GM12878 (cell line): ENCODE data around the gene WDFY3. TPM values are rescaled to one million over a fixed set of nuclear protein-coding genes. Genes with fewer than 3 reads are reported as not detected.

Source experiments
- ATAC-seq: fragments of 200-7000 bp; cut with Tn5 transposase; 3 replicates; pipeline ENCODE4 v1.9.1; 2020; ENCODE audit warnings: mild to moderate bottlenecking, moderate library complexity
- BruUV-seq: library from RNA; stranded (reverse); fragments of 400-500 nt; replicated peaks from 2 replicates; lab custom pipeline; 2021; lab: Mats Ljungman, UMichigan
- CTCF ChIA-PET: fragments of 300-600 bp; sonication (Branson Sonifier 250); formaldehyde crosslinking; extraction: SDS; loops from one replicate; lab custom pipeline; 2021; ENCODE audit warnings: inconsistent platforms; lab: Yijun Ruan, JAX
- POLR2A ChIA-PET: fragments of 350-600 bp; formaldehyde crosslinking; extraction: SDS; loops from one replicate; lab custom pipeline; 2021; ENCODE audit warnings: inconsistent platforms; lab: Charles Lee
- RAD21 ChIA-PET: fragments of 300-600 bp; sonication (Branson Sonifier 250); formaldehyde crosslinking; loops from one replicate; lab custom pipeline; 2023; ENCODE audit warnings: antibody characterized with exemption; ENCODE audit not compliant: unreplicated experiment; lab: Charles Lee
- SMC1A ChIA-PET: fragments of 300-600 bp; sonication (Branson Sonifier 250); formaldehyde crosslinking; loops from one replicate; lab custom pipeline; 2023; ENCODE audit not compliant: unreplicated experiment, uncharacterized antibody; lab: Charles Lee
- DNase-seq: peaks from one replicate; pipeline ENCODE4 v3.0.0-alpha.2; 2011; ENCODE audit warnings: low read depth, low spot score
- FAIRE-seq: peaks from 3 replicates; lab custom pipeline; 2011; peaks lifted over from hg19 to GRCh38; lab: Jason Lieb, UNC
- H2AFZ ChIP-seq: 2 replicates; pipeline ENCODE4 v1.6.0; 2011; ENCODE audit warnings: low read depth, low read length, control low read depth; ENCODE audit not compliant: control insufficient read depth
- H3K27ac ChIP-seq: 2 replicates; pipeline ENCODE4 v1.5.1; 2011; ENCODE audit warnings: control low read depth; ENCODE audit not compliant: control insufficient read depth, insufficient read depth
- H3K27me3 ChIP-seq, 2 experiments: replicated peaks in 1 of 2; 2 replicates each; pipeline versions ENCODE4 v1.6.0 to v1.6.1; 2011; ENCODE audit warnings: low read length in 1 of 2; ENCODE audit not compliant: control insufficient read depth in 2 of 2, insufficient read depth in 2 of 2
- H3K36me3 ChIP-seq, 2 experiments: 2 replicates each; pipeline ENCODE4 v1.5.1; 2011; ENCODE audit warnings: low read length in 1 of 2; ENCODE audit not compliant: control insufficient read depth in 2 of 2, insufficient read depth in 2 of 2
- H3K4me1 ChIP-seq: 2 replicates; pipeline ENCODE4 v1.6.1; 2011; ENCODE audit warnings: mild to moderate bottlenecking, low read length, moderate library complexity, mixed read lengths; ENCODE audit not compliant: control insufficient read depth, insufficient read depth
- H3K4me2 ChIP-seq: 2 replicates; pipeline ENCODE4 v1.6.0; 2011; ENCODE audit warnings: control low read depth; ENCODE audit not compliant: control insufficient read depth, insufficient read depth
- H3K4me3 ChIP-seq: fragments of 200-600 bp; sonication (generic); 2 replicates; pipeline ENCODE4 v1.5.1; 2016
- H3K79me2 ChIP-seq: 2 replicates; pipeline ENCODE4 v1.6.0; 2011; ENCODE audit warnings: low read length; ENCODE audit not compliant: control insufficient read depth, insufficient read depth
- H3K9ac ChIP-seq: 2 replicates; pipeline ENCODE4 v1.8.0; 2011; ENCODE audit warnings: low read length, control low read depth, mixed read lengths; ENCODE audit not compliant: control insufficient read depth, insufficient read depth
- H3K9me3 ChIP-seq: replicated peaks from 3 replicates; pipeline ENCODE4 v1.5.1; 2011; ENCODE audit warnings: mild to moderate bottlenecking, low read length; ENCODE audit not compliant: control insufficient read depth, insufficient read depth
- H4K20me1 ChIP-seq: 2 replicates; pipeline ENCODE4 v1.6.0; 2011; ENCODE audit not compliant: control insufficient read depth, insufficient read depth
- IRF3 ChIP-seq: fragments of 450-650 bp; IDR thresholded peaks from 2 replicates; pipeline ENCODE4 v1.6.1; 2014; ENCODE audit warnings: mild to moderate bottlenecking
- MAX ChIP-seq: IDR thresholded peaks from 2 replicates; pipeline ENCODE4 v1.6.1; 2012; ENCODE audit warnings: low read depth, low read length, improper control_type of control experiment
- NR2F1 ChIP-seq: fragments of 450-650 bp; conservative IDR thresholded peaks from 2 replicates; pipeline ENCODE4 v1.6.1; 2017; ENCODE audit warnings: mild to moderate bottlenecking
- PML ChIP-seq: IDR thresholded peaks from 2 replicates; pipeline ENCODE4 v1.6.1; 2012; ENCODE audit warnings: low read length, inconsistent platforms
- SRF ChIP-seq, 2 experiments: IDR thresholded peaks; 2 replicates each; pipeline ENCODE4 v1.6.1; 2011; ENCODE audit warnings: low read depth in 2 of 2, low read length in 2 of 2, mild to moderate bottlenecking in 1 of 2, moderate library complexity in 1 of 2
- YY1 ChIP-seq: IDR thresholded peaks from 2 replicates; pipeline ENCODE4 v1.6.1; 2011; ENCODE audit warnings: low read depth, mild to moderate bottlenecking, low read length
- ZBED1 ChIP-seq: IDR thresholded peaks from 2 replicates; pipeline ENCODE4 v1.6.1; 2016; ENCODE audit warnings: borderline replicate concordance
- ZBTB4 ChIP-seq: fragments of 450-650 bp; formaldehyde crosslinking; IDR thresholded peaks from 2 replicates; pipeline ENCODE4 v1.4.0; 2022; ENCODE audit warnings: mild to moderate bottlenecking, moderate library complexity
- ZZZ3 ChIP-seq: IDR thresholded peaks from 2 replicates; pipeline ENCODE4 v1.6.1; 2011; ENCODE audit warnings: low read depth; ENCODE audit not compliant: control insufficient read depth, insufficient read length
- WGBS: methylation state at CpG from one replicate; pipeline ENCODE4 v1.1.6; 2016; ENCODE audit warnings: low lambda C conversion rate; ENCODE audit not compliant: insufficient replicate concordance, insufficient coverage; ENCODE audit errors: missing lambda C conversion rate; 5-methylcytosine and 5-hydroxymethylcytosine counted together
- in situ Hi-C: fragments of 300-500 bp; cut with MboI; formaldehyde crosslinking; loops from 9 replicates; pipeline ENCODE4 v1.14.3; 2018; ENCODE audit warnings: mixed read lengths
- intact Hi-C: fragments of 100-400 bp; cut with micrococcal nuclease; formaldehyde crosslinking; loops from one replicate; pipeline ENCODE4 v1.14.2; 2022; ENCODE audit not compliant: unreplicated experiment
- polyA plus RNA-seq, 11 experiments: library from polyadenylated mRNA; depleted of rRNA in 4 of 11; unstranded in 6 of 11; stranded (reverse) in 5 of 11; fragments of >200 nt; fragmentation: Nextera tagmentation in 4 of 11; fragmentation: Illumina TruSeq in 1 of 11; extraction: Ambion mirVana in 4 of 11; extraction: Trizol in 1 of 11; gene quantifications; 1 replicate in 1 of 11; 2 replicates in 10 of 11; pipeline versions ENCODE4 v1.2.1 to v1.2.3, GENCODE V29; 2011 to 2016; ENCODE audit warnings: inconsistent platforms in 2 of 11, missing spikeins in 2 of 11, low read depth in 1 of 11
- total RNA-seq, 4 experiments: library from RNA; depleted of rRNA in 3 of 4; stranded (reverse); fragments of >200 nt in 3 of 4; fragmentation: Illumina TruSeq in 1 of 4; extraction: Trizol in 1 of 4; gene quantifications; 2 replicates each; pipeline versions ENCODE4 v1.2.1 to v1.2.3, GENCODE V29; 2013 to 2021

The WDFY3 gene
- total and polyA plus RNA-seq, 10 of the 15 experiments (the other 5 are each of a cell fraction or from before 2014, with no cell fraction given), result 0.01 to 0.23 (median 0.12) TPM; not detected in 2

- TF ChIP-seq PML (no peak), SRF (IDR thresholded peaks at IDR 0.05; ENCODE audit: low read depth in 2 of 2, low read length in 2 of 2) (no peak), ZBED1 (no peak), ZZZ3 (no peak)
- BruUV-seq, result no TSS peak
- RAD21 ChIA-PET, result no interaction called here
- POLR2A ChIA-PET, result no interaction called here
- Histone ChIP-seq H2AFZ (no peak overlapping the region), H3K9me3 (no peaks in the 10 kb centered on the region), H3K27ac (no peak overlapping the region), H3K27me3 (no peaks in the 10 kb centered on the region), H3K4me2 (no peak overlapping the region), H3K36me3 (no peaks in the 10 kb centered on the region), H4K20me1 (no peaks in the 10 kb centered on the region), H3K79me2 (no peaks in the 10 kb centered on the region), H3K4me1 (no peaks in the 10 kb centered on the region), H3K4me3 (no peak overlapping the region), H3K9ac (no peak overlapping the region)
- intact Hi-C loops (no loop called here), in situ Hi-C loops (no loop called here)
- SMC1A ChIA-PET, result no interaction called here
- WGBS, result 19% methylated on average over 5 of the region's 5 CpGs
- no peak for DNase-seq
- no peak for FAIRE-seq
- CTCF ChIA-PET, result no interaction called here
- ATAC-seq, result peak; percentile 36; the same call in 1 of the 3 replicates
These were observed 152.3 kb downstream of the WDFY3 start for GRCh38 chr4:84814094-84814750.

- H3K9ac ChIP-seq, result no peak overlapping the region
- no TSS peak for BruUV-seq
- SMC1A ChIA-PET, result interaction anchor here (1.6 kb wide), 1 partner anchor 12 kb away, joined by 6 read pairs; no protein-coding TSS in a partner anchor
- no peaks in the 10 kb centered on the region for H3K9me3 ChIP-seq
- WGBS, result 29% methylated on average over 9 of the region's 9 CpGs
- no peak overlapping the region for H3K27ac ChIP-seq
- in situ Hi-C loops, result no loop called here
- no peak for ATAC-seq
- no peaks in the 10 kb centered on the region for H3K4me1 ChIP-seq
- H3K36me3 ChIP-seq, result no peaks in the 10 kb centered on the region
- intact Hi-C loops, result no loop called here
- no peaks in the 10 kb centered on the region for H3K79me2 ChIP-seq
- H3K27me3 ChIP-seq, result no peaks in the 10 kb centered on the region
- no peak for TF ChIP-seq ZBTB4 (CRISPR knock-in tag)
- no peak for TF ChIP-seq MAX
- TF ChIP-seq IRF3, result no peak
- TF ChIP-seq NR2F1, result no peak
- no peak for TF ChIP-seq SRF (IDR thresholded peaks at IDR 0.05; ENCODE audit: low read depth in 2 of 2, low read length in 2 of 2)
- TF ChIP-seq YY1, result no peak
- TF ChIP-seq, all 136 proteins: peak for 0
- RAD21 ChIA-PET, result no interaction called here
- DNase-seq (no peak), FAIRE-seq (no peak)
- POLR2A ChIA-PET, result interaction anchor here (0.7 kb wide), 2 partner anchors 223 to 863 kb away, joined by 3 to 7 read pairs; no protein-coding TSS in a partner anchor
- Histone ChIP-seq H3K4me2 (no peak overlapping the region), H4K20me1 (no peaks in the 10 kb centered on the region), H2AFZ (no peak overlapping the region), H3K4me3 (no peak overlapping the region)
- CTCF ChIA-PET, result interaction anchor here (0.7 kb wide), 1 partner anchor 452 kb away, joined by 3 read pairs; no protein-coding TSS in a partner anchor
These were observed 156.5 kb downstream of the WDFY3 start for GRCh38 chr4:84809946-84810345.
